HepG2 (cell line): ENCODE data around the gene CEP120. TPM values are rescaled to one million over a fixed set of nuclear protein-coding genes. Genes with fewer than 3 reads are reported as not detected.

Experiments used
- ATAC-seq: fragments of 200-7000 bp; cut with Tn5 transposase; 3 replicates; pipeline ENCODE4 v1.9.1; 2020; ENCODE audit warnings: mild to moderate bottlenecking, moderate library complexity
- BruUV-seq: library from RNA; stranded (reverse); fragments of 400-500 nt; replicated peaks from 2 replicates; lab custom pipeline; 2021; lab: Mats Ljungman, UMichigan
- CTCF ChIA-PET: fragments of 300-600 bp; formaldehyde crosslinking; extraction: SDS; loops from one replicate; lab custom pipeline; 2021; ENCODE audit warnings: low total read pairs, inconsistent platforms, low intra/inter-chr PET ratio; lab: Yijun Ruan, JAX
- POLR2A ChIA-PET: fragments of 350-600 bp; sonication (Branson Sonifier 250); formaldehyde crosslinking; loops from one replicate; lab custom pipeline; 2020; ENCODE audit warnings: antibody characterized with exemption, inconsistent platforms; lab: Yijun Ruan, JAX
- DNase-seq: peaks from one replicate; pipeline ENCODE4 v3.0.0-alpha.2; 2015; ENCODE audit warnings: low spot score
- FAIRE-seq: peaks from 3 replicates; lab custom pipeline; 2011; peaks lifted over from hg19 to GRCh38; lab: Jason Lieb, UNC
- H2AFZ ChIP-seq: one replicate; pipeline ENCODE4 v1.6.1; 2011; ENCODE audit warnings: low read length, inconsistent platforms
- H3K27ac ChIP-seq: fragments of 300-600 bp; 3 replicates; pipeline ENCODE4 v1.8.0; 2011; ENCODE audit warnings: mixed run types, mild to moderate bottlenecking, mixed read lengths, low read length, inconsistent platforms; ENCODE audit not compliant: insufficient read depth; ENCODE audit errors: extremely low read length
- H3K27me3 ChIP-seq, 2 experiments: fragments of 200-600 bp in 1 of 2; 2 replicates in 1 of 2; 3 replicates in 1 of 2; pipeline versions ENCODE4 v1.6.0 to v1.8.0; 2011; ENCODE audit warnings: low read length in 2 of 2, mild to moderate bottlenecking in 2 of 2, moderate library complexity in 2 of 2, inconsistent platforms in 1 of 2; ENCODE audit not compliant: insufficient read depth in 2 of 2, control insufficient read depth in 1 of 2
- H3K36me3 ChIP-seq, 2 experiments: fragments of 200-600 bp in 1 of 2; replicated peaks in 1 of 2; 2 replicates in 1 of 2; 3 replicates in 1 of 2; pipeline versions ENCODE4 v1.5.1 to v1.8.0; 2011; ENCODE audit warnings: low read length in 2 of 2, inconsistent platforms in 1 of 2; ENCODE audit not compliant: insufficient read depth in 2 of 2, control insufficient read depth in 1 of 2
- H3K4me1 ChIP-seq: 2 replicates; pipeline ENCODE4 v1.5.1; 2012; ENCODE audit warnings: low read length, inconsistent platforms; ENCODE audit not compliant: insufficient read depth
- H3K4me2 ChIP-seq: 2 replicates; pipeline ENCODE4 v1.6.0; 2011; ENCODE audit warnings: low read depth, low read length, inconsistent platforms
- H3K4me3 ChIP-seq, 3 experiments: fragments of 200-600 bp in 1 of 3; sonication (generic), shearing (Covaris generic) in 1 of 3; replicated peaks in 1 of 3; 2 replicates each; pipeline ENCODE4 v1.5.1; 2011 to 2016; ENCODE audit warnings: low read length in 3 of 3, inconsistent platforms in 2 of 3, low read depth in 2 of 3, mild to moderate bottlenecking in 2 of 3, control low read depth in 1 of 3, mixed read lengths in 1 of 3; ENCODE audit not compliant: insufficient read depth in 1 of 3
- H3K79me2 ChIP-seq: one replicate; pipeline ENCODE4 v1.6.1; 2011; ENCODE audit warnings: low read length, inconsistent platforms; ENCODE audit not compliant: insufficient read depth
- H3K9ac ChIP-seq: 2 replicates; pipeline ENCODE4 v1.6.0; 2011; ENCODE audit warnings: mild to moderate bottlenecking, low read depth, low read length, inconsistent platforms; ENCODE audit not compliant: insufficient read depth
- H3K9me3 ChIP-seq: 2 replicates; pipeline ENCODE4 v1.5.1; 2012; ENCODE audit warnings: mild to moderate bottlenecking, low read length
- H4K20me1 ChIP-seq: 2 replicates; pipeline ENCODE4 v1.6.0; 2011; ENCODE audit warnings: inconsistent platforms, mild to moderate bottlenecking, low read length, moderate library complexity; ENCODE audit not compliant: insufficient read depth
- ASH2L ChIP-seq: fragments of 300-600, 200-600 bp; sonication (generic); IDR thresholded peaks from 2 replicates; pipeline ENCODE4 v1.7.0; 2017; ENCODE audit warnings: low read depth, mild to moderate bottlenecking, moderate library complexity, mixed read lengths, low read length; ENCODE audit not compliant: insufficient read length
- EED ChIP-seq: sonication (generic); formaldehyde crosslinking; IDR thresholded peaks from 2 replicates; pipeline ENCODE4 v1.5.0; 2020; ENCODE audit warnings: mild to moderate bottlenecking, missing genetic modification reagents
- FOXK2 ChIP-seq: fragments of 450-650 bp; IDR thresholded peaks from 2 replicates; pipeline ENCODE4 v1.6.1; 2016
- KDM5A ChIP-seq: fragments of 200-600 bp; sonication (generic); IDR thresholded peaks from 2 replicates; pipeline ENCODE4 v1.7.0; 2018; ENCODE audit warnings: antibody characterized with exemption, mild to moderate bottlenecking, low read length, borderline replicate concordance
- POGK ChIP-seq: sonication (generic); formaldehyde crosslinking; conservative IDR thresholded peaks from 2 replicates; pipeline ENCODE4 v1.8.0; 2022; ENCODE audit warnings: mild to moderate bottlenecking, moderate library complexity, missing genetic modification reagents
- RBAK ChIP-seq: sonication (generic); formaldehyde crosslinking; IDR thresholded peaks from 2 replicates; pipeline ENCODE4 v1.5.1; 2020; ENCODE audit warnings: mild to moderate bottlenecking, missing genetic modification reagents
- RBFOX2 ChIP-seq: fragments of 200-400 bp; formaldehyde crosslinking; IDR thresholded peaks from 2 replicates; pipeline ENCODE4 v1.6.1; 2017; ENCODE audit warnings: low read depth, mild to moderate bottlenecking, low read length
- REPIN1 ChIP-seq: sonication (generic); formaldehyde crosslinking; IDR thresholded peaks from 2 replicates; pipeline ENCODE4 v1.8.0; 2022; ENCODE audit warnings: missing genetic modification reagents, low read depth, mild to moderate bottlenecking, borderline replicate concordance
- SAFB2 ChIP-seq: sonication (generic); formaldehyde crosslinking; IDR thresholded peaks from 2 replicates; pipeline ENCODE4 v1.5.1; 2020; ENCODE audit warnings: missing genetic modification reagents, low read depth, mild to moderate bottlenecking, borderline replicate concordance
- SMAD3 ChIP-seq: sonication (generic); formaldehyde crosslinking; IDR thresholded peaks from 2 replicates; pipeline ENCODE4 v1.4.0; 2020; ENCODE audit warnings: missing genetic modification reagents
- ZNF337 ChIP-seq: sonication (generic); formaldehyde crosslinking; IDR thresholded peaks from 2 replicates; pipeline ENCODE4 v1.5.1; 2020; ENCODE audit warnings: missing genetic modification reagents, low read depth, mild to moderate bottlenecking, borderline replicate concordance
- ZNF781 ChIP-seq: sonication (generic); formaldehyde crosslinking; IDR thresholded peaks from 2 replicates; pipeline ENCODE4 v1.5.1; 2020; ENCODE audit warnings: borderline replicate concordance, mild to moderate bottlenecking, missing genetic modification reagents; ENCODE audit errors: not compliant biosample characterization
- WGBS: methylation state at CpG from one replicate; pipeline ENCODE4 v1.1.6; 2017; ENCODE audit warnings: low lambda C conversion rate; 5-methylcytosine and 5-hydroxymethylcytosine counted together
- in situ Hi-C: cut with HindIII; loops from 2 replicates; pipeline ENCODE4 v1.10.0; 2017; ENCODE audit warnings: low pct_unique_long_range_greater_than_20kb; ENCODE audit not compliant: extremely low pct_ligation_motif_present
- intact Hi-C: fragments of 100-400 bp; cut with micrococcal nuclease; formaldehyde crosslinking; loops from one replicate; pipeline ENCODE4 v1.10.0; 2022; ENCODE audit not compliant: unreplicated experiment
- polyA plus RNA-seq, 8 experiments: library from polyadenylated mRNA; depleted of rRNA in 3 of 8; stranded (reverse) in 7 of 8; unstranded in 1 of 8; fragments of >200 nt; fragmentation: Illumina TruSeq in 4 of 8; extraction: Trizol in 4 of 8; gene quantifications; 2 replicates each; pipeline versions ENCODE4 v1.2.1 to v1.2.3, GENCODE V29; 2011 to 2016; ENCODE audit warnings: low read depth in 4 of 8, missing spikeins in 1 of 8, mixed read lengths in 1 of 8; ENCODE audit not compliant: insufficient read depth in 1 of 8
- total RNA-seq, 5 experiments: library from RNA; depleted of rRNA; stranded (reverse); fragments of >200 nt; fragmentation: Illumina TruSeq; extraction: Trizol; gene quantifications; 2 replicates each; pipeline ENCODE4 v1.2.3, GENCODE V29; 2016; ENCODE audit warnings: low read depth in 1 of 5
- TF ChIP-seq, protein P1 (sequence below): sonication (generic); formaldehyde crosslinking; IDR thresholded peaks from 2 replicates; pipeline ENCODE4 v1.8.1; 2023; ENCODE audit warnings: mild to moderate bottlenecking, moderate library complexity, missing genetic modification reagents
- TF ChIP-seq, protein P2 (sequence below): sonication (generic); formaldehyde crosslinking; IDR thresholded peaks from 2 replicates; pipeline ENCODE4 v1.4.0; 2020; ENCODE audit warnings: mild to moderate bottlenecking, missing genetic modification reagents
- TF ChIP-seq, protein P3 (sequence below): sonication (generic); formaldehyde crosslinking; IDR thresholded peaks from 2 replicates; pipeline ENCODE4 v1.4.0; 2020; ENCODE audit warnings: missing genetic modification reagents; ENCODE audit errors: not compliant biosample characterization

The CEP120 gene
- total and polyA plus RNA-seq, 2 of the 13 experiments (the other 11 are each of a cell fraction or from before 2014, with no cell fraction given) = 8.0 to 14.7 TPM

- no peak overlapping the region for H3K27ac ChIP-seq
- H2AFZ ChIP-seq = no peak overlapping the region
- DNase-seq (no peak), FAIRE-seq (no peak), ATAC-seq (no peak)
- no peaks in the 10 kb centered on the region for H3K4me1 ChIP-seq
- peaks cover 0 to 5% of the 10 kb centered on the region in 2 experiments; a peak in 1 of 5 replicates for H3K36me3 ChIP-seq
- intact Hi-C loops = no loop called here
- no peaks in the 10 kb centered on the region for H4K20me1 ChIP-seq
- 92% methylated on average over 1 of the region's 1 CpG for WGBS
- no TSS peak for BruUV-seq
- no peak overlapping the region for H3K4me2 ChIP-seq
- no peak for TF ChIP-seq SMAD3
- TF ChIP-seq SAFB2 = no peak
- TF ChIP-seq FOXK2 = no peak
- TF ChIP-seq, protein P1, sequence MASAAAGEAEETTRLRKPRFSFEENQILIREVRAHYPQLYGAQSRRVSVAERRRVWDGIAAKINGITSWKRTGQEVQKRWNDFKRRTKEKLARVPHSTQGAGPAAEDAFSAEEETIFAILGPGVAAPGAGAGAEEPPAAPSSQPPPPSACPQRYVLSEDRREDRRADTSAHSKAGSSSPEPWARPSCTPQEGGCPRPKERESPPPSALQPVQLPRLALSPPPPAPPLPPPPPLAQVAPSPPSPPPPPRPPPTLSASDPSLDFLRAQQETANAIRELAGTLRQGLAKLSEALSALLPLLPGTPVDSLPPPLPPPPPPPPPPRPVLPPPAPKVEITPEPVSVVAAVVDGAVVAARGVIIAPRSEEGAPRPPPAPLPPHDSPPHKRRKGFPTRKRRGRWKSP (CRISPR knock-in tag) = no peak
- TF ChIP-seq REPIN1 (CRISPR knock-in tag) = no peak
- H3K27me3 ChIP-seq = no peaks in the 10 kb centered on the region
- in situ Hi-C loops = no loop called here
- H3K9me3 ChIP-seq = 0 out of 2 replicates have a peak, but pooled peaks cover 8% of the 10 kb centered on the region
- no peak overlapping the region for H3K9ac ChIP-seq
- H3K4me3 ChIP-seq = no peak overlapping the region
- POLR2A ChIA-PET = no interaction called here
- CTCF ChIA-PET = no interaction called here
- H3K79me2 ChIP-seq = no peaks in the 10 kb centered on the region
Measured at GRCh38 chr5:123358304-123358703, 64.9 kb downstream of the CEP120 start.

DNA sequence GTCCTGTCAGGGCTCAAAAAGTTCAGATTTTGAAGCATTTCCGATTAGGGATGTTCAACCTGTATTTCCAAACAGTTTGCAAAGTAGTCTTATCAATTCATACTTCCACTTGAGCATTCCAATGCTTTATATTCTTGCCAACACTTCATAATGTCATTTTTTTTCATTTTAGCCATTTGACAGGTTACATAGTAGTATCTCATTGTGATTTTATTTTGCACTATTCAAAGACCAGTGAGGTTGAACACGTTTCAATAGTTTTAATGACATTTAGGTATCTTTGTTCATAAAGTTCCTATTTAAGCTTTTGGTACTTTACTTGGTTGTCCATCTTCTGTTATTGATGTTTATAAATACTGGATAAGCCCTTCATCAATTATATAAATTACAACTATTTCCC, 71.4 kb downstream of the CEP120 start:
- no TSS peak for BruUV-seq
- Histone ChIP-seq H3K4me1 (no peaks in the 10 kb centered on the region), H4K20me1 (no peaks in the 10 kb centered on the region), H3K27ac (no peak overlapping the region), H3K9ac (no peak overlapping the region), H3K9me3 (peaks cover 12% of the 10 kb centered on the region; the same call in 1 of the 2 replicates), H2AFZ (no peak overlapping the region), H3K79me2 (no peaks in the 10 kb centered on the region), H3K4me2 (no peak overlapping the region), H3K4me3 (no peak overlapping the region), H3K27me3 (no peaks in the 10 kb centered on the region), H3K36me3 (peaks cover 0 to 8% of the 10 kb centered on the region in 2 experiments; a peak in 1 of 5 replicates)
- ChIA-PET POLR2A (no interaction called here), CTCF (no interaction called here)
- ATAC-seq = no peak
- intact Hi-C loops = no loop called here
- in situ Hi-C loops = no loop called here
- 98% methylated on average over 2 of the region's 2 CpGs for WGBS
- no peak for DNase-seq
- no peak for FAIRE-seq
- TF ChIP-seq RBAK (CRISPR knock-in tag) = no peak
- TF ChIP-seq POGK (CRISPR knock-in tag) = no peak
- TF ChIP-seq ZNF781 (CRISPR knock-in tag) = no peak
- TF ChIP-seq EED (CRISPR knock-in tag) = no peak
- no peak for TF ChIP-seq RBFOX2
- TF ChIP-seq, protein P2, sequence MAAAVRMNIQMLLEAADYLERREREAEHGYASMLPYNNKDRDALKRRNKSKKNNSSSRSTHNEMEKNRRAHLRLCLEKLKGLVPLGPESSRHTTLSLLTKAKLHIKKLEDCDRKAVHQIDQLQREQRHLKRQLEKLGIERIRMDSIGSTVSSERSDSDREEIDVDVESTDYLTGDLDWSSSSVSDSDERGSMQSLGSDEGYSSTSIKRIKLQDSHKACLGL (CRISPR knock-in tag) = no peak
- TF ChIP-seq KDM5A = no peak
- no peak for TF ChIP-seq ASH2L
- TF ChIP-seq, protein P3, sequence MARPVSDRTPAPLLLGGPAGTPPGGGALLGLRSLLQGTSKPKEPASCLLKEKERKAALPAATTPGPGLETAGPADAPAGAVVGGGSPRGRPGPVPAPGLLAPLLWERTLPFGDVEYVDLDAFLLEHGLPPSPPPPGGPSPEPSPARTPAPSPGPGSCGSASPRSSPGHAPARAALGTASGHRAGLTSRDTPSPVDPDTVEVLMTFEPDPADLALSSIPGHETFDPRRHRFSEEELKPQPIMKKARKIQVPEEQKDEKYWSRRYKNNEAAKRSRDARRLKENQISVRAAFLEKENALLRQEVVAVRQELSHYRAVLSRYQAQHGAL (CRISPR knock-in tag) = no peak
- no peak for TF ChIP-seq ZNF337 (CRISPR knock-in tag)
